GM06990 (cell line): ENCODE measurements around the gene CCR1.

Experiments
- DNase-seq: peaks from one replicate; pipeline ENCODE4 v3.0.0-alpha.2; 2011; ENCODE audit not compliant: insufficient read length; ENCODE audit errors: extremely low read depth
- H3K27me3 ChIP-seq: replicated peaks from 2 replicates; pipeline ENCODE4 v1.6.0; 2011; ENCODE audit warnings: low read length; ENCODE audit not compliant: control insufficient read depth, insufficient read depth
- H3K36me3 ChIP-seq: 2 replicates; pipeline ENCODE4 v1.5.1; 2011; ENCODE audit warnings: low read length; ENCODE audit not compliant: control insufficient read depth, insufficient read depth
- H3K4me3 ChIP-seq: replicated peaks from 2 replicates; pipeline ENCODE4 v1.5.1; 2011; ENCODE audit warnings: low read depth, mild to moderate bottlenecking, control low read depth, low read length
- TF ChIP-seq, protein P1 (sequence below): IDR thresholded peaks from 2 replicates; pipeline ENCODE4 v1.5.1; 2011; ENCODE audit warnings: low read length, control low read depth, mild to moderate bottlenecking, inconsistent platforms; ENCODE audit not compliant: insufficient read depth, poor library complexity, severe bottlenecking

The CCR1 gene

DNA sequence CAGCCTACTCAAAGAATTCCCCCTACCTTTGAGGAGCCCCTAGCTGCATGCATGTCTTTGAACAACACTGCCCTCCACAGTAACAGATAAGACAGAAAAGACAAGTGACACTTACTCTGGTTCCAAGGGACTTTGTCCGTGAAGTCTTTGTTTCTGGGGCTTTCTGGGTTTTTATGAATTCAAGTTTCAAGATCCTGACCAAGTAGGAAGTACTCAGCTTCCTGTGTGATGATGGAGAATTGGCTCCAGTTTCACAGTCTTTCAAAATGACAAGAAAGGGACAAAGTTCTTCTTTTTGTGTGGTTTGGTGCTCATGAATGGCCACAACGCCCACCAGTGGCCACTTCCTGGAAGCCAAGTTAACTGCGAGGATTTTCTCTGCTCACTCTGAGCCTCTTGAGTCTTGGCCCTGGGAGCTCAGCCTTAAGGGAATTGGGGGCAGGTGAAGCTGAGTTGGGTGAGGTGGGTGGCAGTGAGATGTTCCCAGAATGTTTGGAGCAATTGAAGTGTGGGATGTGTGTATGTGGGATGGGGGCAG lies at the start of gene CCR1:
TSS of gene CCR1 (minus strand) at position 147 of the 538 bp plus-strand sequence. CDS start 4,000 bp downstream, outside the sequence.
- TF ChIP-seq, protein P1, sequence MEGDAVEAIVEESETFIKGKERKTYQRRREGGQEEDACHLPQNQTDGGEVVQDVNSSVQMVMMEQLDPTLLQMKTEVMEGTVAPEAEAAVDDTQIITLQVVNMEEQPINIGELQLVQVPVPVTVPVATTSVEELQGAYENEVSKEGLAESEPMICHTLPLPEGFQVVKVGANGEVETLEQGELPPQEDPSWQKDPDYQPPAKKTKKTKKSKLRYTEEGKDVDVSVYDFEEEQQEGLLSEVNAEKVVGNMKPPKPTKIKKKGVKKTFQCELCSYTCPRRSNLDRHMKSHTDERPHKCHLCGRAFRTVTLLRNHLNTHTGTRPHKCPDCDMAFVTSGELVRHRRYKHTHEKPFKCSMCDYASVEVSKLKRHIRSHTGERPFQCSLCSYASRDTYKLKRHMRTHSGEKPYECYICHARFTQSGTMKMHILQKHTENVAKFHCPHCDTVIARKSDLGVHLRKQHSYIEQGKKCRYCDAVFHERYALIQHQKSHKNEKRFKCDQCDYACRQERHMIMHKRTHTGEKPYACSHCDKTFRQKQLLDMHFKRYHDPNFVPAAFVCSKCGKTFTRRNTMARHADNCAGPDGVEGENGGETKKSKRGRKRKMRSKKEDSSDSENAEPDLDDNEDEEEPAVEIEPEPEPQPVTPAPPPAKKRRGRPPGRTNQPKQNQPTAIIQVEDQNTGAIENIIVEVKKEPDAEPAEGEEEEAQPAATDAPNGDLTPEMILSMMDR: peak; percentile 89
- peak within 1 kb of the TSS; percentile 34 for H3K4me3 ChIP-seq
- DNase-seq: peak; percentile 41
- H3K27me3 ChIP-seq: no peaks in the 10 kb centered on the region; the same call in 1 of the 2 replicates
- H3K36me3 ChIP-seq: no peaks in the 10 kb centered on the region; the same call in 1 of the 2 replicates

DNA sequence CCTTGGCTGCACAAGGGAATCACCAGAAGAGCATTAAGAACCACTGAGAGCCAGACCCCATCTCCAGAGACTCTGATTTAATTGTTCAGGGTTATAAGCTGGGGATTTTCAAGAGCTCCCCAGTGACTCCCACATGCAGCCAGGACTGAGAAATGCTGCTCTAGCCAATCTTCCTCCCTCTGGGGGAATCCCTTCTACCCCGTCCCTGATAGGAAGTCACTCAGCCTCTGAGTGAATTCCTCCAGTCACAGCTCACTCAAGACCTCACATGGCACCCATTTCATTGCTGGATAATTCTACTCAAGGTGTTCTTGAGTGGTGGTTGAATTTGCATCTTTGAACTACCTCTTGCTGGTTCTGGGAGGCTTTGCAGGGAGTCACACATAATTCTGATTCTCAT lies 44.9 kb upstream of the CCR1 start:
- Histone ChIP-seq H3K27me3 (no peaks in the 10 kb centered on the region), H3K36me3 (no peaks in the 10 kb centered on the region), H3K4me3 (no peak overlapping the region)
- TF ChIP-seq, protein P1: no peak
- DNase-seq: no peak

DNA sequence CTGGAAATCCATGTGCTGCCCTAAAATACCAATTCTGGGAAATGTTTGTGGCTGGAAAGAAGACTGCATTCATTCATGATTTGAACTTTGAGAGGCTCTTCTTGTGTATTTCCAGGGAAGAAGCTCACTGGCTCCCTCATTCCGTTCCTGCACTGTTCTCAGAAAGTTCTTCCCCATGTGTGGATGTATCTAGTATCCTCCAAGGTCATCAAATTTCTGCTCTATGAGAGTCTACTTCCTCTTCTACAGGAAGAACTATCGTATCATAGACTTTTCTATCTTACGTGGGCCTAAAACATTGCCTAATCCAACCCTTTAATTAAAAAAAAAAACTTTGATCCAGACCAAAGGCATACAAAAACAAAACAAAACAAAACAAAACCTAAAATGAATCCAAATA lies 37.0 kb upstream of the CCR1 start:
- Histone ChIP-seq H3K36me3 (no peaks in the 10 kb centered on the region), H3K4me3 (no peak overlapping the region), H3K27me3 (no peaks in the 10 kb centered on the region; the same call in none of the 2 replicates)
- TF ChIP-seq, protein P1: no peak
- DNase-seq: no peak

DNA sequence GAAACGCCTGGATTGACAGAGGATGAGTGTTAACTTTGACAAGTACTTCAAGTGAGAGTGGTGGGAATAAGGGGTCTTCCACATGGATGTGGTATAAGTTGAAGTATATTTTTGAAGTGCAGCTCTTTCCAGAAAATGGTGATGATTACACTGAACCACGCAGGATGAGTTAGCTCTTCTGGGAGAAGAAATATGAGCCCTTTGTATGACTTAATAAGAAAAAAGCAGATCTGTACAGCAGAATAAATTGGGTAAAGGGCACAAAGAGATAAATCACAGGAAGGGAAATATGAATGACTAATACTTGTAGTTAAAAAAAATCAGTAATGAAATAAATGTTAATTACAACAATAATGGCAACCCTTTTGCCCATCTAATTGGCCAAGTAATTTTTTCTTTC lies 35.4 kb upstream of the CCR1 start:
- H3K27me3 ChIP-seq: peaks cover 2% of the 10 kb centered on the region
- no peak for DNase-seq
- H3K36me3 ChIP-seq: no peaks in the 10 kb centered on the region
- TF ChIP-seq, protein P1: no peak
- H3K4me3 ChIP-seq: no peak overlapping the region

DNA sequence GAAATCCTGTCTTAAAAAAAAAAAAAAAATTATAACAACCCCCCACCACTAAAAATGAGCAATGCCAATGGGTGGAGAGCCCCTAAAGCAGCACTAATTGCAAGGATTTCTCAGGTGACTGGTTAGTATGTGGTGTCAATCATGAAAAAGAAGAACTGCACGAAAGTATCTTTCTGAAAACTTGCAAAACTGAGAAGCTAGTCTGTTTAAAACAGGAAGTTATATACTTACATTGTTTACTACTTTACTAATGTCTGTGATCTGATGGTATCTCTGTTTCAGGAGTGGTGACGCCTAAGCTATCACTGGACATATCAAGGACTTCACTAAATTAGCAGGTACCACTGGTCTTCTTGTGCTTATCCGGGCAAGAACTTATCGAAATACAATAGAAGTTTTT lies 34.0 kb upstream of the CCR1 start, which contains the start of gene CCR3:
TSS of gene CCR3 (plus strand) at position 341 of the 400 bp plus-strand sequence. CDS start 22,699 bp downstream, outside the sequence.
- DNase-seq: no peak
- Histone ChIP-seq H3K27me3 (peaks cover 2% of the 10 kb centered on the region), H3K4me3 (no peak within 1 kb of the TSS), H3K36me3 (no peaks in the 10 kb centered on the region)
- TF ChIP-seq, protein P1: no peak
